K562 (cell line): ENCODE data around the gene ZDHHC18. TPM values are rescaled to one million over a fixed set of nuclear protein-coding genes. Genes with fewer than 3 reads are reported as not detected.
A peak's percentile ranks its signal among the peaks of the same experiment; 100 is the strongest.

ENCODE experiments used
- CC2D1A ChIP-seq: fragments of 450-650 bp; IDR thresholded peaks from 2 replicates; pipeline ENCODE4 v1.6.1; 2017; ENCODE audit warnings: mild to moderate bottlenecking
- HCFC1 ChIP-seq: IDR thresholded peaks from 2 replicates; pipeline ENCODE4 v1.6.1; 2012; ENCODE audit warnings: low read depth, low read length, improper control_type of control experiment
- IRF1 ChIP-seq: sonication (generic); formaldehyde crosslinking; IDR thresholded peaks from 2 replicates; pipeline ENCODE4 v1.8.0; 2022; ENCODE audit warnings: missing genetic modification reagents, mild to moderate bottlenecking, borderline replicate concordance
- MXI1 ChIP-seq: IDR thresholded peaks from 2 replicates; pipeline ENCODE4 v1.6.1; 2011; ENCODE audit warnings: low read depth, mild to moderate bottlenecking, improper control_type of control experiment, low read length
- NEUROD1 ChIP-seq: fragments of 150-350 bp; IDR thresholded peaks from 2 replicates; pipeline ENCODE4 v1.6.1; 2014; ENCODE audit warnings: borderline replicate concordance, low read length, low read depth; ENCODE audit not compliant: partially characterized antibody
- NFATC3 ChIP-seq: fragments of 450-650 bp; IDR thresholded peaks from 2 replicates; pipeline ENCODE4 v1.6.1; 2017; ENCODE audit warnings: mild to moderate bottlenecking
- PBX2 ChIP-seq, 2 experiments: IDR thresholded peaks in 1 of 2; conservative IDR thresholded peaks in 1 of 2; 2 replicates each; pipeline ENCODE4 v1.6.1; 2016; ENCODE audit warnings: low read depth in 2 of 2, mild to moderate bottlenecking in 1 of 2, missing compliant biosample characterization in 1 of 2, missing genetic modification characterization in 1 of 2, moderate library complexity in 1 of 2
- POLR2AphosphoS5 ChIP-seq: IDR thresholded peaks from 2 replicates; pipeline ENCODE4 v1.6.1; 2011; ENCODE audit warnings: mild to moderate bottlenecking, low read depth, low read length, moderate library complexity; ENCODE audit not compliant: control insufficient read depth, insufficient read depth
- RUNX1 ChIP-seq: sonication (generic); IDR thresholded peaks from 2 replicates; pipeline ENCODE4 v1.6.1; 2016; ENCODE audit warnings: antibody characterized with exemption, low read depth
- SMARCA5 ChIP-seq: fragments of 450-650 bp; IDR thresholded peaks from 2 replicates; pipeline ENCODE4 v1.6.1; 2016
- TCF7 ChIP-seq: sonication (generic); IDR thresholded peaks from 2 replicates; pipeline ENCODE4 v1.6.1; 2016; ENCODE audit warnings: antibody characterized with exemption, borderline replicate concordance
- polyA plus RNA-seq, 8 experiments: library from polyadenylated mRNA; depleted of rRNA in 4 of 8; stranded (reverse) in 5 of 8; unstranded in 3 of 8; fragments of >200 nt; fragmentation: Nextera tagmentation in 2 of 8; fragmentation: Illumina TruSeq in 1 of 8; extraction: Ambion mirVana in 2 of 8; extraction: Trizol in 1 of 8; gene quantifications; 2 replicates each; pipeline versions ENCODE4 v1.2.1 to v1.2.3, GENCODE V29; 2011 to 2014; ENCODE audit warnings: inconsistent platforms in 1 of 8, missing spikeins in 1 of 8
- total RNA-seq, 7 experiments: library from RNA; depleted of rRNA in 6 of 7; stranded (reverse); fragments of >200 nt in 6 of 7; fragmentation: Illumina TruSeq in 2 of 7; extraction: Trizol in 2 of 7; gene quantifications; 2 replicates each; pipeline versions ENCODE4 v1.2.1 to v1.2.3, GENCODE V29; 2011 to 2021; ENCODE audit warnings: low replicate concordance in 1 of 7
- TF ChIP-seq, protein P1 (sequence below), 3 experiments: fragments of 200-800 bp in 1 of 3; fragments of 250-450 bp in 1 of 3; fragments of 450-650 bp in 1 of 3; sonication (Bioruptor Pico) in 1 of 3; sonication (Bioruptor generic) in 1 of 3; formaldehyde crosslinking in 1 of 3; IDR thresholded peaks; 2 replicates each; pipeline versions ENCODE4 v1.6.1 to v1.8.0; 2016 to 2022; ENCODE audit warnings: mild to moderate bottlenecking in 2 of 3, missing genetic modification characterization in 2 of 3, missing compliant biosample characterization in 1 of 3, moderate library complexity in 1 of 3
- TF ChIP-seq, protein P2 (sequence below): fragments of 450-650 bp; formaldehyde crosslinking; IDR thresholded peaks from 2 replicates; pipeline ENCODE4 v1.4.0; 2020; ENCODE audit warnings: mild to moderate bottlenecking, moderate library complexity
- TF ChIP-seq, protein P3 (sequence below): fragments of 450-650 bp; IDR thresholded peaks from 2 replicates; pipeline ENCODE4 v1.6.1; 2017; ENCODE audit warnings: antibody characterized with exemption, mild to moderate bottlenecking

ZDHHC18 gene
- total and polyA plus RNA-seq, 9 of the 15 experiments (the other 6 are each of a cell fraction or from before 2014, with no cell fraction given), result 0.42 to 35.6 (median 15.8) TPM

DNA sequence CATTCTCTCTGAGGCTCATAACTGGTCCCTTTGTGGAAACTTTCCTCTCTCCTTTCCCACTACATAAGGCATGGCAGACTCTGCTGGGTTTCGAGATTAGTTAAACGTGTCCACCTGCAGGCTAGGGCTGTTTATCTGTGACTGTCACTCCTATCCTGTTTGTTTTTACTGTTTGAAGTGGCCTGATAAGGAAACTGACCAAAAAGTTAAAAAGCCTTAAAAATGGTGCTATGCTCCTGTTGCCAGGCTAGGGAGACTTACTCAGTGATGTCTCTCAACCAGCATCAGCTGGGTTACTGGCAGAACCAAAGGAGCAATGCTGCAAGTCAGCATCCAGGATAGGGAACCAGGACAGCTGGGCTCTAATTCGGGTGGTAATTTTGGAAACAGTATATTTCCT lies 34.9 kb upstream of the ZDHHC18 start (continued):
- TF ChIP-seq, protein P1, sequence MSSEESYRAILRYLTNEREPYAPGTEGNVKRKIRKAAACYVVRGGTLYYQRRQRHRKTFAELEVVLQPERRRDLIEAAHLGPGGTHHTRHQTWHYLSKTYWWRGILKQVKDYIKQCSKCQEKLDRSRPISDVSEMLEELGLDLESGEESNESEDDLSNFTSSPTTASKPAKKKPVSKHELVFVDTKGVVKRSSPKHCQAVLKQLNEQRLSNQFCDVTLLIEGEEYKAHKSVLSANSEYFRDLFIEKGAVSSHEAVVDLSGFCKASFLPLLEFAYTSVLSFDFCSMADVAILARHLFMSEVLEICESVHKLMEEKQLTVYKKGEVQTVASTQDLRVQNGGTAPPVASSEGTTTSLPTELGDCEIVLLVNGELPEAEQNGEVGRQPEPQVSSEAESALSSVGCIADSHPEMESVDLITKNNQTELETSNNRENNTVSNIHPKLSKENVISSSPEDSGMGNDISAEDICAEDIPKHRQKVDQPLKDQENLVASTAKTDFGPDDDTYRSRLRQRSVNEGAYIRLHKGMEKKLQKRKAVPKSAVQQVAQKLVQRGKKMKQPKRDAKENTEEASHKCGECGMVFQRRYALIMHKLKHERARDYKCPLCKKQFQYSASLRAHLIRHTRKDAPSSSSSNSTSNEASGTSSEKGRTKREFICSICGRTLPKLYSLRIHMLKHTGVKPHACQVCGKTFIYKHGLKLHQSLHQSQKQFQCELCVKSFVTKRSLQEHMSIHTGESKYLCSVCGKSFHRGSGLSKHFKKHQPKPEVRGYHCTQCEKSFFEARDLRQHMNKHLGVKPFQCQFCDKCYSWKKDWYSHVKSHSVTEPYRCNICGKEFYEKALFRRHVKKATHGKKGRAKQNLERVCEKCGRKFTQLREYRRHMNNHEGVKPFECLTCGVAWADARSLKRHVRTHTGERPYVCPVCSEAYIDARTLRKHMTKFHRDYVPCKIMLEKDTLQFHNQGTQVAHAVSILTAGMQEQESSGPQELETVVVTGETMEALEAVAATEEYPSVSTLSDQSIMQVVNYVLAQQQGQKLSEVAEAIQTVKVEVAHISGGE (CRISPR knock-in tag; IDR thresholded peaks at IDR 0.05), result peak in 1 of 3 experiments; percentile 83; a peak in 2 of 6 replicates
- no peak for TF ChIP-seq PBX2 (CRISPR knock-in tag; IDR thresholded peaks at IDR 0.05; ENCODE audit: low read depth)
- peak; percentile 40; the same call in 1 of the 2 replicates for TF ChIP-seq PBX2 (tag; conservative IDR thresholded peaks at IDR 0.05; ENCODE audit: low read depth)
- TF ChIP-seq CC2D1A, result peak; percentile 89; the same call in 1 of the 2 replicates
- TF ChIP-seq HCFC1, result 0 out of 2 replicates have a peak, but pooled peaks have one; percentile 24
- TF ChIP-seq NFATC3, result peak; percentile 64; the same call in 1 of the 2 replicates
- peak; percentile 57; the same call in 1 of the 2 replicates for TF ChIP-seq MXI1
- TF ChIP-seq, protein P2, sequence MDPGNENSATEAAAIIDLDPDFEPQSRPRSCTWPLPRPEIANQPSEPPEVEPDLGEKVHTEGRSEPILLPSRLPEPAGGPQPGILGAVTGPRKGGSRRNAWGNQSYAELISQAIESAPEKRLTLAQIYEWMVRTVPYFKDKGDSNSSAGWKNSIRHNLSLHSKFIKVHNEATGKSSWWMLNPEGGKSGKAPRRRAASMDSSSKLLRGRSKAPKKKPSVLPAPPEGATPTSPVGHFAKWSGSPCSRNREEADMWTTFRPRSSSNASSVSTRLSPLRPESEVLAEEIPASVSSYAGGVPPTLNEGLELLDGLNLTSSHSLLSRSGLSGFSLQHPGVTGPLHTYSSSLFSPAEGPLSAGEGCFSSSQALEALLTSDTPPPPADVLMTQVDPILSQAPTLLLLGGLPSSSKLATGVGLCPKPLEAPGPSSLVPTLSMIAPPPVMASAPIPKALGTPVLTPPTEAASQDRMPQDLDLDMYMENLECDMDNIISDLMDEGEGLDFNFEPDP, result no peak
- peak; percentile 39 for TF ChIP-seq NEUROD1
- no peak for TF ChIP-seq SMARCA5
- TF ChIP-seq POLR2AphosphoS5, result peak; percentile 99
- TF ChIP-seq, protein P3, sequence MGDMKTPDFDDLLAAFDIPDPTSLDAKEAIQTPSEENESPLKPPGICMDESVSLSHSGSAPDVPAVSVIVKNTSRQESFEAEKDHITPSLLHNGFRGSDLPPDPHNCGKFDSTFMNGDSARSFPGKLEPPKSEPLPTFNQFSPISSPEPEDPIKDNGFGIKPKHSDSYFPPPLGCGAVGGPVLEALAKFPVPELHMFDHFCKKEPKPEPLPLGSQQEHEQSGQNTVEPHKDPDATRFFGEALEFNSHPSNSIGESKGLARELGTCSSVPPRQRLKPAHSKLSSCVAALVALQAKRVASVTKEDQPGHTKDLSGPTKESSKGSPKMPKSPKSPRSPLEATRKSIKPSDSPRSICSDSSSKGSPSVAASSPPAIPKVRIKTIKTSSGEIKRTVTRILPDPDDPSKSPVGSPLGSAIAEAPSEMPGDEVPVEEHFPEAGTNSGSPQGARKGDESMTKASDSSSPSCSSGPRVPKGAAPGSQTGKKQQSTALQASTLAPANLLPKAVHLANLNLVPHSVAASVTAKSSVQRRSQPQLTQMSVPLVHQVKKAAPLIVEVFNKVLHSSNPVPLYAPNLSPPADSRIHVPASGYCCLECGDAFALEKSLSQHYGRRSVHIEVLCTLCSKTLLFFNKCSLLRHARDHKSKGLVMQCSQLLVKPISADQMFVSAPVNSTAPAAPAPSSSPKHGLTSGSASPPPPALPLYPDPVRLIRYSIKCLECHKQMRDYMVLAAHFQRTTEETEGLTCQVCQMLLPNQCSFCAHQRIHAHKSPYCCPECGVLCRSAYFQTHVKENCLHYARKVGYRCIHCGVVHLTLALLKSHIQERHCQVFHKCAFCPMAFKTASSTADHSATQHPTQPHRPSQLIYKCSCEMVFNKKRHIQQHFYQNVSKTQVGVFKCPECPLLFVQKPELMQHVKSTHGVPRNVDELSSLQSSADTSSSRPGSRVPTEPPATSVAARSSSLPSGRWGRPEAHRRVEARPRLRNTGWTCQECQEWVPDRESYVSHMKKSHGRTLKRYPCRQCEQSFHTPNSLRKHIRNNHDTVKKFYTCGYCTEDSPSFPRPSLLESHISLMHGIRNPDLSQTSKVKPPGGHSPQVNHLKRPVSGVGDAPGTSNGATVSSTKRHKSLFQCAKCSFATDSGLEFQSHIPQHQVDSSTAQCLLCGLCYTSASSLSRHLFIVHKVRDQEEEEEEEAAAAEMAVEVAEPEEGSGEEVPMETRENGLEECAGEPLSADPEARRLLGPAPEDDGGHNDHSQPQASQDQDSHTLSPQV, result 0 out of 2 replicates have a peak, but pooled peaks have one; percentile 56
- TF ChIP-seq IRF1 (CRISPR knock-in tag), result no peak
- peak; percentile 85; the same call in 1 of the 2 replicates for TF ChIP-seq RUNX1
- TF ChIP-seq TCF7, result peak; percentile 92
